ENCODE measurements around the gene IGLL5. TPM values are rescaled to one million over a fixed set of nuclear protein-coding genes. Genes with fewer than 3 reads are reported as not detected.

IGLL5 gene
- total and polyA plus RNA-seq, 2 donors (not counting 3 experiments of a cell fraction or from before 2014, with no cell fraction given), result not detected

- H3K9ac ChIP-seq (replicated peaks; ENCODE audit: extremely low read depth, insufficient read depth, low read length), result no peak overlapping the region
- DNase-seq (ENCODE audit: low read depth, low spot score) (no peak), FAIRE-seq (no peak)
- BruUV-seq (replicated peaks), result no TSS peak
- POLR2A ChIA-PET, result no interaction called here
- H3K36me3 ChIP-seq (ENCODE audit: control insufficient read depth in 2 of 2, extremely low read depth in 1 of 2, insufficient read depth in 2 of 2, low read length in 2 of 2), result no peaks in the 10 kb centered on the region
- H3K79me2 ChIP-seq (ENCODE audit: control insufficient read depth, insufficient read depth, low read length), result no peaks in the 10 kb centered on the region
- H3K9me1 ChIP-seq (replicated peaks; ENCODE audit: control insufficient read depth, extremely low read depth, insufficient read depth, low read length), result no peaks in the 10 kb centered on the region
- peaks cover 0 to 4% of the 10 kb centered on the region in 2 experiments for H3K27me3 ChIP-seq (ENCODE audit: control insufficient read depth in 2 of 2, insufficient read depth in 2 of 2, low read length in 2 of 2)
- H2AFZ ChIP-seq (ENCODE audit: low read depth, low read length), result no peak overlapping the region
- H3K9me3 ChIP-seq (replicated peaks; ENCODE audit: control insufficient read depth, insufficient read depth, low read length), result no peaks in the 10 kb centered on the region
- TF ChIP-seq POLR2AphosphoS5 (IDR thresholded peaks at IDR 0.05; ENCODE audit: insufficient read depth, low read depth, low read length) (no peak), JUN (IDR thresholded peaks at IDR 0.05; ENCODE audit: borderline replicate concordance, insufficient read depth, insufficient read length, low read depth) (no peak), POLR2A (IDR thresholded peaks at IDR 0.05; ENCODE audit: low read depth, low read length) (no peak), GATA2 (IDR thresholded peaks at IDR 0.05; ENCODE audit: insufficient read depth, insufficient read length, low read depth, low read length) (no peak), CTCF (IDR thresholded peaks at IDR 0.05; ENCODE audit: extremely low read depth in 1 of 2, insufficient read depth in 1 of 2, low read depth in 1 of 2, low read length in 2 of 2) (no peak)
- no peaks in the 10 kb centered on the region for H4K20me1 ChIP-seq (replicated peaks; ENCODE audit: control insufficient read depth, extremely low read depth, insufficient read depth, low read length)
- no peak overlapping the region for H3K27ac ChIP-seq (ENCODE audit: insufficient read depth, low read depth, low read length)
- CTCF ChIA-PET, result interaction anchor here (1.6 kb wide), 1 partner anchor 23 kb away, joined by 12 read pairs; no protein-coding TSS in a partner anchor
- dilution Hi-C loops (cut with MboI; ENCODE audit: extremely low pct_ligation_motif_present, low sequenced_read_pairs), result no loop called here
- H3K4me3 ChIP-seq (replicated peaks in 1 of 3; ENCODE audit: insufficient read depth in 1 of 3, low read depth in 1 of 3, low read length in 3 of 3), result no peak overlapping the region
- no peaks in the 10 kb centered on the region for H3K4me1 ChIP-seq (ENCODE audit: control insufficient read depth, extremely low read depth, insufficient read depth, low read length)
- no peak overlapping the region for H3K4me2 ChIP-seq (ENCODE audit: insufficient read depth, low read length)
- intact Hi-C loops (cut with micrococcal nuclease), result no loop called here
Measured at GRCh38 chr22:22854466-22854865, 33.1 kb upstream of the IGLL5 start.

- no peak overlapping the region for H3K9ac ChIP-seq (replicated peaks; ENCODE audit: extremely low read depth, insufficient read depth, low read length)
- H3K36me3 ChIP-seq (ENCODE audit: control insufficient read depth in 2 of 2, extremely low read depth in 1 of 2, insufficient read depth in 2 of 2, low read length in 2 of 2), result no peaks in the 10 kb centered on the region
- DNase-seq (ENCODE audit: low read depth, low spot score) (no peak), FAIRE-seq (no peak)
- no peak for TF ChIP-seq CTCF (IDR thresholded peaks at IDR 0.05; ENCODE audit: extremely low read depth in 1 of 2, insufficient read depth in 1 of 2, low read depth in 1 of 2, low read length in 2 of 2)
- TF ChIP-seq GATA2 (IDR thresholded peaks at IDR 0.05; ENCODE audit: insufficient read depth, insufficient read length, low read depth, low read length), result no peak
- no peak for TF ChIP-seq JUN (IDR thresholded peaks at IDR 0.05; ENCODE audit: borderline replicate concordance, insufficient read depth, insufficient read length, low read depth)
- TF ChIP-seq FOS (IDR thresholded peaks at IDR 0.05; ENCODE audit: borderline replicate concordance, insufficient read depth, low read length), result no peak
- no peak for TF ChIP-seq POLR2AphosphoS5 (IDR thresholded peaks at IDR 0.05; ENCODE audit: insufficient read depth, low read depth, low read length)
- no peak for TF ChIP-seq POLR2A (IDR thresholded peaks at IDR 0.05; ENCODE audit: low read depth, low read length)
- TF ChIP-seq EZH2 (IDR thresholded peaks at IDR 0.05; ENCODE audit: borderline replicate concordance, low read depth, low read length, severe bottlenecking), result no peak
- no peak for TF ChIP-seq MAX (IDR thresholded peaks at IDR 0.05; ENCODE audit: insufficient read depth, insufficient read length)
- no peak for TF ChIP-seq MYC (IDR thresholded peaks at IDR 0.05; ENCODE audit: low read depth, low read length)
- no peak overlapping the region for H3K4me2 ChIP-seq (ENCODE audit: insufficient read depth, low read length)
- no peak overlapping the region for H2AFZ ChIP-seq (ENCODE audit: low read depth, low read length)
- intact Hi-C loops (cut with micrococcal nuclease) (no loop called here), dilution Hi-C loops (cut with MboI; ENCODE audit: extremely low pct_ligation_motif_present, low sequenced_read_pairs) (no loop called here)
- H3K4me1 ChIP-seq (ENCODE audit: control insufficient read depth, extremely low read depth, insufficient read depth, low read length), result no peaks in the 10 kb centered on the region
- no peak overlapping the region for H3K27ac ChIP-seq (ENCODE audit: insufficient read depth, low read depth, low read length)
- H3K79me2 ChIP-seq (ENCODE audit: control insufficient read depth, insufficient read depth, low read length), result no peaks in the 10 kb centered on the region
- peaks cover 0 to 5% of the 10 kb centered on the region in 2 experiments for H3K27me3 ChIP-seq (ENCODE audit: control insufficient read depth in 2 of 2, insufficient read depth in 2 of 2, low read length in 2 of 2)
- H3K9me3 ChIP-seq (replicated peaks; ENCODE audit: control insufficient read depth, insufficient read depth, low read length), result no peaks in the 10 kb centered on the region
- H4K20me1 ChIP-seq (replicated peaks; ENCODE audit: control insufficient read depth, extremely low read depth, insufficient read depth, low read length), result no peaks in the 10 kb centered on the region
- H3K9me1 ChIP-seq (replicated peaks; ENCODE audit: control insufficient read depth, extremely low read depth, insufficient read depth, low read length), result no peaks in the 10 kb centered on the region
- ChIA-PET POLR2A (no interaction called here), CTCF (interaction anchor here (1.0 to 2.2 kb wide), 9 partner anchors 9 to 391 kb away, joined by 3 to 27 read pairs (median 6); no protein-coding TSS in a partner anchor)
- H3K4me3 ChIP-seq (replicated peaks in 1 of 3; ENCODE audit: insufficient read depth in 1 of 3, low read depth in 1 of 3, low read length in 3 of 3), result no peak overlapping the region
- no TSS peak for BruUV-seq (replicated peaks)
Measured at GRCh38 chr22:22855085-22855484, 32.5 kb upstream of the IGLL5 start.

Data from endothelial cell of umbilical vein (primary cell).